Large intestine (tissue), 3 donors: ENCODE data around the gene MIA3. TPM values are rescaled to one million over a fixed set of nuclear protein-coding genes. Genes with fewer than 3 reads are reported as not detected.

Experiments used
- DNase-seq, 2 donors: peaks; one replicate each; pipeline versions ENCODE4 v3.0.0 to v3.0.0-alpha.2; 2013
- H3K27ac ChIP-seq: one replicate; pipeline ENCODE4 v1.5.1; 2013; ENCODE audit warnings: low read length
- H3K27me3 ChIP-seq: 2 replicates; pipeline ENCODE4 v1.6.1; 2013; ENCODE audit warnings: low read length; ENCODE audit not compliant: control insufficient read depth, insufficient read depth
- H3K36me3 ChIP-seq: 2 replicates; pipeline ENCODE4 v1.6.1; 2013; ENCODE audit warnings: low read length; ENCODE audit not compliant: control insufficient read depth, insufficient read depth
- H3K4me1 ChIP-seq: one replicate; pipeline ENCODE4 v1.6.1; 2013; ENCODE audit warnings: low read length; ENCODE audit not compliant: control insufficient read depth, insufficient read depth
- H3K4me3 ChIP-seq: one replicate; pipeline ENCODE4 v1.5.1; 2013; ENCODE audit warnings: low read length
- H3K9me3 ChIP-seq: one replicate; pipeline ENCODE4 v1.6.1; 2013; ENCODE audit warnings: mild to moderate bottlenecking, low read depth, low read length, moderate library complexity; ENCODE audit not compliant: control insufficient read depth
- WGBS: methylation state at CpG from one replicate; pipeline ENCODE4 v1.1.5; 2013; ENCODE audit warnings: low lambda C conversion rate; ENCODE audit not compliant: insufficient coverage; 5-methylcytosine and 5-hydroxymethylcytosine counted together
- polyA plus RNA-seq: library from polyadenylated mRNA; unstranded; fragments of 120-200 nt; gene quantifications from one replicate; pipeline ENCODE4 v1.2.1, GENCODE V29; 2013

MIA3 gene
- polyA plus RNA-seq, 1 donor: 60.1 TPM

DNA sequence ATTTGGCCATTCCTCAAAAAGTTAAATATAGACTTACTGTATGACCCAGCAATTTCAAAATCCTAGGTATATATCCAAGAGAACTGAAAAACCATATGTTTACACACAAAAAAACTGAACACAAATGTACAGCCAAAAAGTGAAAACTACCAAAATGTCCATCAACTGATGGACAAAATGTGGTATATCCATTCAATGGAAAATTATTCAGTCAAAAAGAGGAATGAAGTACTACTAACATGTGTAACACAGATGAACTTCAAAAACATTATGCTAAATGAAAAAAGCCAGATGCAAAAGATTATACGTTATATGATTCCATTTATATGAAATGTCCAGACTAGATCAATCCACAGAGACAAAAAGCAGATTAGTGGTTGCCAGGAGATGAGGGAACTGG, 86.4 kb downstream of the MIA3 start:
- WGBS: no CpG with 5 or more reads among the region's 1 CpG
- DNase-seq: no peak
- H3K9me3 ChIP-seq: no peaks in the 10 kb centered on the region
- H3K4me1 ChIP-seq: peaks cover 5% of the 10 kb centered on the region
- H3K4me3 ChIP-seq: no peak overlapping the region
- no peak overlapping the region for H3K27ac ChIP-seq
- peaks cover 10% of the 10 kb centered on the region for H3K36me3 ChIP-seq
- H3K27me3 ChIP-seq: no peaks in the 10 kb centered on the region

DNA sequence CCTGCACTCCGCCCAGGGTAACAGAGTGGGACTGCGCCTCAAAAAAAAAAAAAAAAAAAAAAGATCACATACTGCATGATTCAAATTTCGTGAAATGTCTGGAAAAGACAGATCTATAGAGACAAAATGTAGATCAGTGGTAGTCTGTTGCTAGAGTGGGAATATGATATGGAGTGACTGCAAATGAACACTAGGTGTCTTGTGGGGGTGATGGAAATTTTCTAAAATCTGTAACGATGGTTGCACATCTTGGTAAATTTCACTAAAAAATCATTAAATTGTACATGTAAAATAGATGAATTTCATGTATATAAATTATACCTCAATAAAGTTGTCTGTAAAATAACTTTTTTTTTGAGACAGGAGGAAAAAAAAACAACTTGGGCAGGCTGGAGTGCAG, 88.9 kb downstream of the MIA3 start:
- Histone ChIP-seq H3K36me3 (peaks cover 3% of the 10 kb centered on the region), H3K4me1 (peaks cover 9% of the 10 kb centered on the region), H3K27me3 (no peaks in the 10 kb centered on the region), H3K4me3 (no peak overlapping the region), H3K9me3 (no peaks in the 10 kb centered on the region), H3K27ac (no peak overlapping the region)
- no peak for DNase-seq
- WGBS: no CpG with 5 or more reads among the region's 4 CpGs

DNA sequence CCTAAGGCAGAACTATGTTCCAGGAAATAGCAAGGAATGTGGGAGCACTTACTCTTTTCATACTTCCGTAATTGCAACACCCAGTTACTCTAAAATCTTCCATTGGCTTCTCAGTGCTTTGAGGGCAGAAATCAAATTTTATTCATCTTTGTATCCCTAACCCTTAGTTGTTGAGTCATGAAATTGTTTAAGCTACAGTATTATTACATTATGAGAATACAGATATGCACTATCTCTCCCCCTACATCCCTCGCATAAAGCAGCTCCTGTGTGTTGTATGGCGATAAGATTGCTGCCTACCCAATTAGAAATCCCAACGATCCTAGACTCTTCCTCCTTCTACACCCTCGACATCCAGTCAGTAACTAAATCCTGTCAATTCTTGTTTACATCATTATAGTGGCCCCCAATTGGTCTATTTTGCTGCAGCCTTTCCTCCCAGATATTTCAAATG, 91.8 kb downstream of the MIA3 start:
- DNase-seq: no peak
- Histone ChIP-seq H3K36me3 (no peaks in the 10 kb centered on the region), H3K27me3 (no peaks in the 10 kb centered on the region), H3K4me1 (peaks cover 5% of the 10 kb centered on the region), H3K9me3 (no peaks in the 10 kb centered on the region), H3K27ac (no peak overlapping the region), H3K4me3 (no peak overlapping the region)
- 75% methylated on average over 2 of the region's 5 CpGs for WGBS

DNA sequence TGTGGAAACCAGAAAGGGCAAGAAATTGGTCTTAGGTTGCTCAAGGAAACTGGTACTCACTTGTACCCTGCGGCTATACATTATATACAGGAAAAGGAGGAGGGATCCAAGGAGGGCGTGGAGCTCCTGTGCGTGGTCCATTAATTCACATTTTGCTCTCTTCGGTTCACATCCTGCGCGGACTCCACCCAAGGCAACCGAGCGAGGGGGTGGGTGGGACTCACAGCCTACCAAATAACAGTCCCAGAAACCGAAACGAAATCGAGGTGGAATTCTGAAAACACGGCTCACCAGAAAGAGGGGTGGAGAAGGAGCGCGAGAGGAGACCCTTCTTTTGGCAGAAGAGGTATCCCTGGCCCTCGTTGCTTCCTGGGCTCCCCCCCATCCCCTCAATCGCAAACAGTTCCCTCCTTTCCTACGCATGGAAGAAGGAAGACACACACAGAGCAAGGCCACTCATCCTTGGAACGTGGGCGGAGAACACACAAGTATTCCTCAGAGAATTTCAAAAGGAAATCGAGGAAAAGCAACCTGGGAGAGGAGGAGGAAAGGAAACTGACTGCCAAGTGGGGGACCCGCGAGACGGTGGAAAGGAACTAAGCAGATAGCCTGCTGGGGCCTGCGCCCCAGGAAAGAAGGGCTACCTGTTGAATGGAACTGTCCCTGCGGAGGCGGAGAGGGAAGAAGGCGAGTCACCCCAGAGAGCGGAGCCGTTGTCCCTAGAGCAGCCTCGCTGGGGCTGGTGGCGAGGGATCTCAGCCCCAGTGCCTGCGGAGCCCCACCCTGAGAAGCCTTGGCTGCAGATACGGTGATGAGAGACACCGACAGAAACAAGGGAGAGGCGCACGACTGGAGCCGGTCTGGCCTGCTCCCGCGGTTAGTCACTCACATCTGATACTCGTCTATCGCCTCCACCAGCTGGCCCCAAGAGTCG, 93.7 kb downstream of the MIA3 start:
- DNase-seq: peak; percentile 31 to 78

DNA sequence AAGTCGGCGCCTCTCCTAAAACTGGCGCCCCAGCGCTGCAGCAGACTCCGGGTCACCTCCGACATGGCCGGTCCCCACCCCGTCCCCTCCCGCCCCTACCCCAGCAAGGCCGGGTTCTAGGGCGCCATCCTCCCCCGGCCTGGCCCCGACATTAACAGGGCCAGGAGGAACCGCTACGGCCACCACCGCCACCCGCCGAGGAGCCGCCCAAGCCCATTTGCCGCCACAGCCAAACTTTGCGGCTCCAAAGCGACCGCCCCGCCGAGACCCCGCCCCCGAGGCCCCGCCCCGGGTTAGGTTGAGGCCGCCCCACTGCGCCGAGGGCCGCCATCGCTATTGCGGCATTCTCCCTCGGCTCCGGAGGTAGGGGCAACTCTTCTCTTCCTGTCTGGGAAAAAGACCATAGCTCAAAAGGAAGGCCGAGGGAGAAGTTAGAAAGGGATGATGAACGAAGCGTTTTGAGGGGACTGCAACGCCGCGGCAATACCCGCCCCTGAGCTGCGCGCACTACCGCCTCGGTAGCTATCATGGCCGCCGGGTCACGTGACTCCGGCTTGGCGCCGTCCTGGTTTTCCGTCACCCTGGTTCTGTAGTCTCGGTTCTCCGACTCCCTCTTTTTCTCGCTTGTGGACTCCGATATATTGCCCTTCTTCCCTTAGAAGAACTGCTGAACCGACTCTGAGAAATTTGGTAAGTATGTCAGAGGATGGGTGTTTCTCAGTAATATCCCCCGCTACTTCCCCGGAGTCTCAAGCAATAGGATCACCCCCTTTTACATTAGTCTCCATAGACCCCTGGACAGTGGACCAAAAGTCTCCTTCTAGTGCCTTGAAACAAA, 94.6 kb downstream of the MIA3 start, which contains the start of the genes AIDA and BROX:
AIDA (minus strand) TSS at position 239 of the 838 bp plus-strand sequence; CDS start at position 65, 174 bp downstream.
BROX (plus strand) TSS at position 312 of the 838 bp plus-strand sequence. CDS start 3,136 bp downstream, outside the sequence.
- no CpG with 5 or more reads among the region's 62 CpGs for WGBS
- Histone ChIP-seq H3K4me1 (peaks cover 5% of the 10 kb centered on the region), H3K27ac (peak within 1 kb of the TSS; percentile 93), H3K27me3 (no peaks in the 10 kb centered on the region), H3K9me3 (no peaks in the 10 kb centered on the region), H3K36me3 (peaks cover 11% of the 10 kb centered on the region), H3K4me3 (peak within 1 kb of the TSS; percentile 81)
- DNase-seq: peak; percentile 71 to 93

More for the DNA sequence above, 93.7 kb downstream of the MIA3 start:
- H3K27me3 ChIP-seq: no peaks in the 10 kb centered on the region
- H3K36me3 ChIP-seq: peaks cover 5% of the 10 kb centered on the region
- WGBS: no CpG with 5 or more reads among the region's 42 CpGs
- H3K27ac ChIP-seq: peak overlapping the region; percentile 86
- H3K9me3 ChIP-seq: no peaks in the 10 kb centered on the region
- H3K4me1 ChIP-seq: peaks cover 5% of the 10 kb centered on the region
- H3K4me3 ChIP-seq: peak overlapping the region; percentile 81

DNA sequence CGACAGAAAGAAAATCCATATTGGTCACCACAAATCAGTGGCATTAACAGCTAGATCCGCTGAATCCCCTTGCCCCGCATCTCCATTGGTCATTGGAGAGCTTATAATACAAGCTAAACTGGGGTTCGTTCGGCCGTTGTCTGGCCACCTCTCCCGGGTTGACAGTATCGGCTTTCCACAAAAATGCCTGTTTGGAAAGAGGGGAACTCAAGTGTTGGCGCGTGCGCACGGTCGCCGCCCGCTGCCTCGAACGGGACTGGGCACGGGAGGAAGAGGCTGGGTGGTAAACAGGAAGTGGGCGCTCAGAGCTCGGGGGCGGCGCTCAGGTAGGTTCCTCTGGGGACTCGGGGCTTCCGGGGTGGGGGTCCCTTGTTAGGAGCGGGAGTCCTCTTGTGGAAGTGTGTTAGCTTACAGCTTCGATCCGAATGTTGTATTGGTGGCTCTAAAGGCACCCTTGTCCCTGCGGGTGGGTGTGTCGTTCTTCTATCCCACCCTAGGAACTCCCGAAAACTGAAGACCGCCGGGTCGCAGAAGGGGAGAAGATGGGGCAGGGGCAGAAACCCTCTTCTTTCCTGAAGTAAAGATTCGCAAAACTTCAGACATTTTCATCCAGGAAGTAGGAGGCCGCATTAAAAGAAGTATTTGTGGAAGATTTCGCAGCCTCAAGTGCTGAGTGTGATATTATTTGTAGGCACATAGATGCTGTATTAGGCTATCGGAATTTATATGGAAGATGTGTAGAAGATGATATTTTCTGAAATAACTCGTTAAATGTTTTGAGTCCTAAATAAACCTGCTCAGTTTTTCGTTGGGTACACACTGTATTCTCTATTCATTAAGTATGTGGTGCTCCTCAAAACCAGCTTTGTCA, 95.4 kb downstream of the MIA3 start:
- DNase-seq: peak; percentile 96 to 98
- no CpG with 5 or more reads among the region's 39 CpGs for WGBS
- Histone ChIP-seq H3K4me3 (peak overlapping the region; percentile 81), H3K36me3 (peaks cover 14% of the 10 kb centered on the region), H3K4me1 (peaks cover 5% of the 10 kb centered on the region), H3K9me3 (no peaks in the 10 kb centered on the region), H3K27me3 (no peaks in the 10 kb centered on the region), H3K27ac (peak overlapping the region; percentile 93)

DNA sequence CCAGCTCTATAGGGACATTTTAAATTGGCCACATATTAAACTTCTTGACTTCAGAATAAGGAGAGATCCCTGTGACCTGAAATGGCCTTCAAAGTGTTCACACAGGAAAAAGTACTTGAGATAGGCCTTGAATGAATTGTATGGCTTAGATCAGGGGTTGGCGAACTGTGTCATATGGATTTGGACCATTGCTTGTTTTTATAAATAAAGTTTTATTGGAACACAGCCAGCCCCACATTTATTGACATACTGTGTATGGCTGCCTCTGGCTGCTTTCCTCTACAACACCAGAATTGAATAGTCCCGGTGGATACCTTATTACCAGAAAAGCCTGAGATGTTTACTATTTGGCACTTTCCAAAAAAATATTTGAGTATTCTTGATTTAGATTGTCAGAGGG, 98.5 kb downstream of the MIA3 start:
- H3K4me3 ChIP-seq: no peak overlapping the region
- WGBS: no CpG with 5 or more reads among the region's 2 CpGs
- H3K4me1 ChIP-seq: no peaks in the 10 kb centered on the region
- H3K27ac ChIP-seq: no peak overlapping the region
- H3K9me3 ChIP-seq: no peaks in the 10 kb centered on the region
- H3K36me3 ChIP-seq: peaks cover 25% of the 10 kb centered on the region
- no peaks in the 10 kb centered on the region for H3K27me3 ChIP-seq
- DNase-seq: no peak

Other genes starting within 250 kb of the MIA3 start
- 0.79 TPM for gene HHIPL2, start 70.0 kb upstream of the MIA3 start, polyA plus RNA-seq
- 12.2 TPM for gene TAF1A, start 28.2 kb upstream of the MIA3 start, polyA plus RNA-seq
- gene AIDA, start 94.4 kb downstream of the MIA3 start, polyA plus RNA-seq: 44.4 TPM
- 37.0 TPM for gene BROX, start 94.5 kb downstream of the MIA3 start, polyA plus RNA-seq
- gene FAM177B, start 119.1 kb downstream of the MIA3 start, polyA plus RNA-seq: 5.5 TPM
- gene DISP1, start 196.9 kb downstream of the MIA3 start, polyA plus RNA-seq: 9.1 TPM